GM23338 (cell line): ENCODE data around the gene DNAJB8. TPM values are rescaled to one million over a fixed set of nuclear protein-coding genes. Genes with fewer than 3 reads are reported as not detected.

Source experiments
- ATAC-seq: fragments of 200-7000 bp; cut with Tn5 transposase; 3 replicates; pipeline ENCODE4 v1.9.1; 2020
- DNase-seq: peaks from one replicate; pipeline ENCODE4 v3.0.0-alpha.2; 2015; ENCODE audit warnings: low spot score
- H2AFZ ChIP-seq: fragments of 200-600 bp; sonication (generic); 2 replicates; pipeline ENCODE4 v1.8.0; 2016; ENCODE audit warnings: antibody characterized with exemption, mild to moderate bottlenecking, moderate library complexity
- H3F3A ChIP-seq: fragments of 200-600 bp; sonication (generic); replicated peaks from 2 replicates; pipeline ENCODE4 v1.8.0; 2017; ENCODE audit warnings: antibody characterized with exemption, mixed run types, low read depth
- H3K27ac ChIP-seq: fragments of 200-600 bp; sonication (generic); 2 replicates; pipeline ENCODE4 v1.6.1; 2016; ENCODE audit warnings: low read depth
- H3K27me3 ChIP-seq: fragments of 200-600 bp; sonication (generic); 2 replicates; pipeline ENCODE4 v1.8.0; 2016; ENCODE audit warnings: mild to moderate bottlenecking, mixed run types, moderate library complexity; ENCODE audit not compliant: insufficient read depth
- H3K36me3 ChIP-seq: fragments of 200-600 bp; sonication (generic); 2 replicates; pipeline ENCODE4 v1.8.0; 2016; ENCODE audit warnings: mild to moderate bottlenecking; ENCODE audit not compliant: insufficient read depth
- H3K4me1 ChIP-seq: fragments of 200-600 bp; sonication (generic); 2 replicates; pipeline ENCODE4 v1.8.0; 2016; ENCODE audit warnings: mild to moderate bottlenecking, moderate library complexity; ENCODE audit not compliant: insufficient read depth
- H3K4me2 ChIP-seq: fragments of 200-600 bp; sonication (generic); 2 replicates; pipeline ENCODE4 v1.7.1; 2017; ENCODE audit warnings: mixed run types
- H3K4me3 ChIP-seq: fragments of 200-600 bp; sonication (generic); 2 replicates; pipeline ENCODE4 v1.6.1; 2016; ENCODE audit warnings: mixed run types
- H3K79me2 ChIP-seq: fragments of 200-600 bp; sonication (generic); replicated peaks from 2 replicates; pipeline ENCODE4 v1.8.0; 2017; ENCODE audit warnings: mild to moderate bottlenecking; ENCODE audit not compliant: insufficient read depth
- H3K9me2 ChIP-seq: fragments of 200-600 bp; sonication (generic); 2 replicates; pipeline ENCODE4 v1.8.0; 2017; ENCODE audit not compliant: insufficient read depth
- H4K20me1 ChIP-seq: fragments of 200-600 bp; sonication (generic); replicated peaks from 2 replicates; pipeline ENCODE4 v1.8.0; 2017; ENCODE audit warnings: mild to moderate bottlenecking; ENCODE audit not compliant: insufficient read depth
- H3K27ac Mint-ChIP-seq: 2 replicates; pipeline ENCODE4 v1.8.0; 2020; ENCODE audit warnings: inconsistent platforms, mild to moderate bottlenecking, moderate library complexity, mixed read lengths
- H3K27me3 Mint-ChIP-seq: 3 replicates; pipeline ENCODE4 v1.8.0; 2022; ENCODE audit warnings: low read depth, mild to moderate bottlenecking, moderate library complexity, mixed read lengths, inconsistent platforms; ENCODE audit not compliant: insufficient read depth, poor library complexity
- H3K36me3 Mint-ChIP-seq: 3 replicates; pipeline ENCODE4 v1.8.0; 2021; ENCODE audit warnings: low read depth, mild to moderate bottlenecking, inconsistent platforms, moderate library complexity, mixed read lengths
- H3K4me1 Mint-ChIP-seq: 3 replicates; pipeline ENCODE4 v1.8.0; 2020; ENCODE audit warnings: mild to moderate bottlenecking, inconsistent platforms, mixed read lengths
- H3K4me3 Mint-ChIP-seq: 3 replicates; pipeline ENCODE4 v1.8.0; 2021; ENCODE audit warnings: moderate library complexity, mild to moderate bottlenecking, inconsistent platforms, mixed read lengths
- H3K9me3 Mint-ChIP-seq: 3 replicates; pipeline ENCODE4 v1.8.0; 2020; ENCODE audit warnings: moderate library complexity, mild to moderate bottlenecking, inconsistent platforms, mixed read lengths
- CREB1 ChIP-seq: fragments of 250-450 bp; sonication (Bioruptor Pico); IDR thresholded peaks from 2 replicates; pipeline ENCODE4 v1.5.0; 2020; ENCODE audit warnings: low read depth, mild to moderate bottlenecking, moderate library complexity
- EZH2 ChIP-seq: fragments of 200-600 bp; sonication (generic); IDR thresholded peaks from one replicate; pipeline ENCODE4 v1.8.0; 2017; ENCODE audit warnings: antibody characterized with exemption, mild to moderate bottlenecking, low read depth; ENCODE audit not compliant: unreplicated experiment
- EZH2phosphoT487 ChIP-seq: fragments of 200-600 bp; sonication (generic); IDR thresholded peaks from one replicate; pipeline ENCODE4 v1.8.1; 2018; ENCODE audit warnings: antibody characterized with exemption; ENCODE audit not compliant: unreplicated experiment
- JUNB ChIP-seq: IDR thresholded peaks from one replicate; pipeline ENCODE4 v1.6.1; 2016; ENCODE audit warnings: antibody characterized with exemption; ENCODE audit not compliant: unreplicated experiment
- NANOG ChIP-seq: IDR thresholded peaks from 2 replicates; pipeline ENCODE4 v1.6.1; 2016; ENCODE audit warnings: antibody characterized with exemption, borderline replicate concordance
- STAT1 ChIP-seq: IDR thresholded peaks from one replicate; pipeline ENCODE4 v1.6.1; 2016; ENCODE audit warnings: antibody characterized with exemption; ENCODE audit not compliant: unreplicated experiment
- ZNF114 ChIP-seq: fragments of 250-450 bp; sonication (Bioruptor Pico); IDR thresholded peaks from 2 replicates; pipeline ENCODE4 v1.5.0; 2020; ENCODE audit warnings: mild to moderate bottlenecking, moderate library complexity
- ZNF331 ChIP-seq: fragments of 250-450 bp; sonication (Bioruptor Pico); IDR thresholded peaks from 2 replicates; pipeline ENCODE4 v1.5.0; 2020; ENCODE audit warnings: low read depth, mild to moderate bottlenecking, moderate library complexity
- polyA plus RNA-seq: library from polyadenylated mRNA; unstranded; fragments of >200 nt; fragmentation: Nextera tagmentation; extraction: Ambion mirVana; gene quantifications from 2 replicates; pipeline ENCODE4 v1.2.1, GENCODE V29; 2016
- total RNA-seq: library from RNA; depleted of rRNA; stranded (reverse); fragments of >200 nt; shearing (Covaris generic); gene quantifications from 2 replicates; pipeline ENCODE4 v1.2.3, GENCODE V29; 2014
- TF ChIP-seq, protein P1 (sequence below), 2 experiments: fragments of 200-600 bp in 1 of 2; sonication (generic) in 1 of 2; conservative IDR thresholded peaks; 2 replicates each; pipeline versions ENCODE4 v1.5.1 to v1.6.1; 2016 to 2017; ENCODE audit warnings: antibody characterized with exemption in 2 of 2, low read depth in 2 of 2, mild to moderate bottlenecking in 2 of 2, moderate library complexity in 1 of 2
- TF ChIP-seq, protein P2 (sequence below): IDR thresholded peaks from 2 replicates; pipeline ENCODE4 v1.6.1; 2016; ENCODE audit warnings: antibody characterized with exemption
- TF ChIP-seq, protein P3 (sequence below): IDR thresholded peaks from one replicate; pipeline ENCODE4 v1.6.1; 2018; ENCODE audit warnings: antibody characterized with exemption; ENCODE audit not compliant: unreplicated experiment
- TF ChIP-seq, protein P4 (sequence below): fragments of 250-450 bp; sonication (Bioruptor Pico); IDR thresholded peaks from 2 replicates; pipeline ENCODE4 v1.5.0; 2020; ENCODE audit warnings: mild to moderate bottlenecking, moderate library complexity

Gene DNAJB8
- total and polyA plus RNA-seq, 2 experiments from 2014 or later = not detected

DNA sequence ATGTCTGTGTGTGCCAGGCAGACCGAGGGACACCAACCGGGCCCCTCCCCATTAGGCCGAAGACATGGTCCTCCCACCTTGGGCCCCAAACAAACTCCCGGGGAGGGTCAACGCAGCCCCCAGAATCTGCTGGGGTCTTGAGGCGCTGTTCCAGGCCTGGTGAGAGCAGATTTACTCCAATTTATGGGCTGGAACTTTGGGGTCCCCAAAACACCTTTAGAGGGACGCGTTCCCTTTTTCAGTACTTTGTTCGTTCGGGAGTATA lies 23.9 kb upstream of the DNAJB8 start:
- Mint-ChIP-seq H3K36me3 (no peaks in the 10 kb centered on the region; the same call in 2 of the 3 replicates), H3K4me1 (peaks cover 35% of the 10 kb centered on the region), H3K27me3 (peaks cover 96% of the 10 kb centered on the region), H3K9me3 (no peaks in the 10 kb centered on the region; the same call in 2 of the 3 replicates), H3K27ac (no peak overlapping the region), H3K4me3 (peak overlapping the region; percentile 30; the same call in 1 of the 3 replicates)
- peaks cover 100% of the 10 kb centered on the region for H3K27me3 ChIP-seq
- DNase-seq (no peak), ATAC-seq (no peak)
- no peaks in the 10 kb centered on the region for H3K79me2 ChIP-seq
- H3K4me3 ChIP-seq = peak overlapping the region; percentile 72
- peaks cover 7% of the 10 kb centered on the region for H4K20me1 ChIP-seq
- TF ChIP-seq ZNF331 = no peak
- TF ChIP-seq NANOG = no peak
- peak; percentile 92 for TF ChIP-seq EZH2
- TF ChIP-seq, protein P1, sequence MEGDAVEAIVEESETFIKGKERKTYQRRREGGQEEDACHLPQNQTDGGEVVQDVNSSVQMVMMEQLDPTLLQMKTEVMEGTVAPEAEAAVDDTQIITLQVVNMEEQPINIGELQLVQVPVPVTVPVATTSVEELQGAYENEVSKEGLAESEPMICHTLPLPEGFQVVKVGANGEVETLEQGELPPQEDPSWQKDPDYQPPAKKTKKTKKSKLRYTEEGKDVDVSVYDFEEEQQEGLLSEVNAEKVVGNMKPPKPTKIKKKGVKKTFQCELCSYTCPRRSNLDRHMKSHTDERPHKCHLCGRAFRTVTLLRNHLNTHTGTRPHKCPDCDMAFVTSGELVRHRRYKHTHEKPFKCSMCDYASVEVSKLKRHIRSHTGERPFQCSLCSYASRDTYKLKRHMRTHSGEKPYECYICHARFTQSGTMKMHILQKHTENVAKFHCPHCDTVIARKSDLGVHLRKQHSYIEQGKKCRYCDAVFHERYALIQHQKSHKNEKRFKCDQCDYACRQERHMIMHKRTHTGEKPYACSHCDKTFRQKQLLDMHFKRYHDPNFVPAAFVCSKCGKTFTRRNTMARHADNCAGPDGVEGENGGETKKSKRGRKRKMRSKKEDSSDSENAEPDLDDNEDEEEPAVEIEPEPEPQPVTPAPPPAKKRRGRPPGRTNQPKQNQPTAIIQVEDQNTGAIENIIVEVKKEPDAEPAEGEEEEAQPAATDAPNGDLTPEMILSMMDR (conservative IDR thresholded peaks at IDR 0.05; ENCODE audit: low read depth in 2 of 2) = no peak
- no peak for TF ChIP-seq JUNB
- TF ChIP-seq ZNF114 = no peak
- TF ChIP-seq, protein P2, sequence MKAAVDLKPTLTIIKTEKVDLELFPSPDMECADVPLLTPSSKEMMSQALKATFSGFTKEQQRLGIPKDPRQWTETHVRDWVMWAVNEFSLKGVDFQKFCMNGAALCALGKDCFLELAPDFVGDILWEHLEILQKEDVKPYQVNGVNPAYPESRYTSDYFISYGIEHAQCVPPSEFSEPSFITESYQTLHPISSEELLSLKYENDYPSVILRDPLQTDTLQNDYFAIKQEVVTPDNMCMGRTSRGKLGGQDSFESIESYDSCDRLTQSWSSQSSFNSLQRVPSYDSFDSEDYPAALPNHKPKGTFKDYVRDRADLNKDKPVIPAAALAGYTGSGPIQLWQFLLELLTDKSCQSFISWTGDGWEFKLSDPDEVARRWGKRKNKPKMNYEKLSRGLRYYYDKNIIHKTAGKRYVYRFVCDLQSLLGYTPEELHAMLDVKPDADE = no peak
- TF ChIP-seq, protein P3, sequence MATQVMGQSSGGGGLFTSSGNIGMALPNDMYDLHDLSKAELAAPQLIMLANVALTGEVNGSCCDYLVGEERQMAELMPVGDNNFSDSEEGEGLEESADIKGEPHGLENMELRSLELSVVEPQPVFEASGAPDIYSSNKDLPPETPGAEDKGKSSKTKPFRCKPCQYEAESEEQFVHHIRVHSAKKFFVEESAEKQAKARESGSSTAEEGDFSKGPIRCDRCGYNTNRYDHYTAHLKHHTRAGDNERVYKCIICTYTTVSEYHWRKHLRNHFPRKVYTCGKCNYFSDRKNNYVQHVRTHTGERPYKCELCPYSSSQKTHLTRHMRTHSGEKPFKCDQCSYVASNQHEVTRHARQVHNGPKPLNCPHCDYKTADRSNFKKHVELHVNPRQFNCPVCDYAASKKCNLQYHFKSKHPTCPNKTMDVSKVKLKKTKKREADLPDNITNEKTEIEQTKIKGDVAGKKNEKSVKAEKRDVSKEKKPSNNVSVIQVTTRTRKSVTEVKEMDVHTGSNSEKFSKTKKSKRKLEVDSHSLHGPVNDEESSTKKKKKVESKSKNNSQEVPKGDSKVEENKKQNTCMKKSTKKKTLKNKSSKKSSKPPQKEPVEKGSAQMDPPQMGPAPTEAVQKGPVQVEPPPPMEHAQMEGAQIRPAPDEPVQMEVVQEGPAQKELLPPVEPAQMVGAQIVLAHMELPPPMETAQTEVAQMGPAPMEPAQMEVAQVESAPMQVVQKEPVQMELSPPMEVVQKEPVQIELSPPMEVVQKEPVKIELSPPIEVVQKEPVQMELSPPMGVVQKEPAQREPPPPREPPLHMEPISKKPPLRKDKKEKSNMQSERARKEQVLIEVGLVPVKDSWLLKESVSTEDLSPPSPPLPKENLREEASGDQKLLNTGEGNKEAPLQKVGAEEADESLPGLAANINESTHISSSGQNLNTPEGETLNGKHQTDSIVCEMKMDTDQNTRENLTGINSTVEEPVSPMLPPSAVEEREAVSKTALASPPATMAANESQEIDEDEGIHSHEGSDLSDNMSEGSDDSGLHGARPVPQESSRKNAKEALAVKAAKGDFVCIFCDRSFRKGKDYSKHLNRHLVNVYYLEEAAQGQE = no peak
- TF ChIP-seq, protein P4, sequence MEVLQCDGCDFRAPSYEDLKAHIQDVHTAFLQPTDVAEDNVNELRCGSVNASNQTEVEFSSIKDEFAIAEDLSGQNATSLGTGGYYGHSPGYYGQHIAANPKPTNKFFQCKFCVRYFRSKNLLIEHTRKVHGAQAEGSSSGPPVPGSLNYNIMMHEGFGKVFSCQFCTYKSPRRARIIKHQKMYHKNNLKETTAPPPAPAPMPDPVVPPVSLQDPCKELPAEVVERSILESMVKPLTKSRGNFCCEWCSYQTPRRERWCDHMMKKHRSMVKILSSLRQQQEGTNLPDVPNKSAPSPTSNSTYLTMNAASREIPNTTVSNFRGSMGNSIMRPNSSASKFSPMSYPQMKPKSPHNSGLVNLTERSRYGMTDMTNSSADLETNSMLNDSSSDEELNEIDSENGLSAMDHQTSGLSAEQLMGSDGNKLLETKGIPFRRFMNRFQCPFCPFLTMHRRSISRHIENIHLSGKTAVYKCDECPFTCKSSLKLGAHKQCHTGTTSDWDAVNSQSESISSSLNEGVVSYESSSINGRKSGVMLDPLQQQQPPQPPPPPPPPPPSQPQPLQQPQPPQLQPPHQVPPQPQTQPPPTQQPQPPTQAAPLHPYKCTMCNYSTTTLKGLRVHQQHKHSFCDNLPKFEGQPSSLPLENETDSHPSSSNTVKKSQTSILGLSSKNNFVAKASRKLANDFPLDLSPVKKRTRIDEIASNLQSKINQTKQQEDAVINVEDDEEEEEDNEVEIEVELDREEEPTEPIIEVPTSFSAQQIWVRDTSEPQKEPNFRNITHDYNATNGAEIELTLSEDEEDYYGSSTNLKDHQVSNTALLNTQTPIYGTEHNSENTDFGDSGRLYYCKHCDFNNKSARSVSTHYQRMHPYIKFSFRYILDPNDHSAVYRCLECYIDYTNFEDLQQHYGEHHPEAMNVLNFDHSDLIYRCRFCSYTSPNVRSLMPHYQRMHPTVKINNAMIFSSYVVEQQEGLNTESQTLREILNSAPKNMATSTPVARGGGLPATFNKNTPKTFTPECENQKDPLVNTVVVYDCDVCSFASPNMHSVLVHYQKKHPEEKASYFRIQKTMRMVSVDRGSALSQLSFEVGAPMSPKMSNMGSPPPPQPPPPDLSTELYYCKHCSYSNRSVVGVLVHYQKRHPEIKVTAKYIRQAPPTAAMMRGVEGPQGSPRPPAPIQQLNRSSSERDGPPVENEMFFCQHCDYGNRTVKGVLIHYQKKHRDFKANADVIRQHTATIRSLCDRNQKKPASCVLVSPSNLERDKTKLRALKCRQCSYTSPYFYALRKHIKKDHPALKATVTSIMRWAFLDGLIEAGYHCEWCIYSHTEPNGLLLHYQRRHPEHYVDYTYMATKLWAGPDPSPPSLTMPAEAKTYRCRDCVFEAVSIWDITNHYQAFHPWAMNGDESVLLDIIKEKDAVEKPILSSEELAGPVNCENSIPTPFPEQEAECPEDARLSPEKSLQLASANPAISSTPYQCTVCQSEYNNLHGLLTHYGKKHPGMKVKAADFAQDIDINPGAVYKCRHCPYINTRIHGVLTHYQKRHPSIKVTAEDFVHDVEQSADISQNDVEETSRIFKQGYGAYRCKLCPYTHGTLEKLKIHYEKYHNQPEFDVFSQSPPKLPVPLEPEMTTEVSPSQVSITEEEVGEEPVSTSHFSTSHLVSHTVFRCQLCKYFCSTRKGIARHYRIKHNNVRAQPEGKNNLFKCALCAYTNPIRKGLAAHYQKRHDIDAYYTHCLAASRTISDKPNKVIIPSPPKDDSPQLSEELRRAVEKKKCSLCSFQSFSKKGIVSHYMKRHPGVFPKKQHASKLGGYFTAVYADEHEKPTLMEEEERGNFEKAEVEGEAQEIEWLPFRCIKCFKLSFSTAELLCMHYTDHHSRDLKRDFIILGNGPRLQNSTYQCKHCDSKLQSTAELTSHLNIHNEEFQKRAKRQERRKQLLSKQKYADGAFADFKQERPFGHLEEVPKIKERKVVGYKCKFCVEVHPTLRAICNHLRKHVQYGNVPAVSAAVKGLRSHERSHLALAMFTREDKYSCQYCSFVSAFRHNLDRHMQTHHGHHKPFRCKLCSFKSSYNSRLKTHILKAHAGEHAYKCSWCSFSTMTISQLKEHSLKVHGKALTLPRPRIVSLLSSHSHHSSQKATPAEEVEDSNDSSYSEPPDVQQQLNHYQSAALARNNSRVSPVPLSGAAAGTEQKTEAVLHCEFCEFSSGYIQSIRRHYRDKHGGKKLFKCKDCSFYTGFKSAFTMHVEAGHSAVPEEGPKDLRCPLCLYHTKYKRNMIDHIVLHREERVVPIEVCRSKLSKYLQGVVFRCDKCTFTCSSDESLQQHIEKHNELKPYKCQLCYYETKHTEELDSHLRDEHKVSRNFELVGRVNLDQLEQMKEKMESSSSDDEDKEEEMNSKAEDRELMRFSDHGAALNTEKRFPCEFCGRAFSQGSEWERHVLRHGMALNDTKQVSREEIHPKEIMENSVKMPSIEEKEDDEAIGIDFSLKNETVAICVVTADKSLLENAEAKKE (CRISPR knock-in tag) = no peak
- no peak for TF ChIP-seq STAT1
- no peak for TF ChIP-seq CREB1 (CRISPR knock-in tag)
- peak; percentile 4 for TF ChIP-seq EZH2phosphoT487
- no peak overlapping the region for H3K27ac ChIP-seq
- H2AFZ ChIP-seq = peak overlapping the region; percentile 94
- H3K4me1 ChIP-seq = peaks cover 50% of the 10 kb centered on the region
- no peaks in the 10 kb centered on the region for H3K9me2 ChIP-seq
- peak overlapping the region; percentile 90 for H3K4me2 ChIP-seq
- H3F3A ChIP-seq = 0 out of 2 replicates have a peak, but pooled peaks cover 13% of the 10 kb centered on the region
- H3K36me3 ChIP-seq = no peaks in the 10 kb centered on the region
